Mesodermal cell (in vitro differentiated cells): ENCODE data around the gene SEBOX.

Experiments
- H3K27ac ChIP-seq: 2 replicates; pipeline ENCODE4 v1.7.0; 2013; ENCODE audit warnings: mild to moderate bottlenecking, low read depth, low read length, moderate library complexity; ENCODE audit not compliant: severe bottlenecking
- H3K36me3 ChIP-seq: 2 replicates; pipeline ENCODE4 v1.7.1; 2013; ENCODE audit warnings: mild to moderate bottlenecking, low read length, moderate library complexity; ENCODE audit not compliant: control insufficient read depth, insufficient read depth
- H3K4me1 ChIP-seq: one replicate; pipeline ENCODE4 v1.7.1; 2013; ENCODE audit warnings: mild to moderate bottlenecking, low read length; ENCODE audit not compliant: insufficient read depth, control insufficient read depth, poor library complexity, severe bottlenecking
- H3K4me3 ChIP-seq: 2 replicates; pipeline ENCODE4 v1.7.0; 2013; ENCODE audit warnings: low read length, control low read depth, mild to moderate bottlenecking; ENCODE audit not compliant: insufficient read depth, poor library complexity, severe bottlenecking; ENCODE audit errors: extremely low read depth
- H3K9me3 ChIP-seq: 2 replicates; pipeline ENCODE4 v1.7.1; 2013; ENCODE audit warnings: mild to moderate bottlenecking, low read length, moderate library complexity; ENCODE audit not compliant: control insufficient read depth
- WGBS, 2 experiments: methylation state at CpG; one replicate each; pipeline ENCODE4 v1.1.5; 2013; ENCODE audit warnings: missing lambda C conversion rate in 2 of 2; ENCODE audit not compliant: insufficient coverage in 2 of 2; 5-methylcytosine and 5-hydroxymethylcytosine counted together

Gene SEBOX

DNA sequence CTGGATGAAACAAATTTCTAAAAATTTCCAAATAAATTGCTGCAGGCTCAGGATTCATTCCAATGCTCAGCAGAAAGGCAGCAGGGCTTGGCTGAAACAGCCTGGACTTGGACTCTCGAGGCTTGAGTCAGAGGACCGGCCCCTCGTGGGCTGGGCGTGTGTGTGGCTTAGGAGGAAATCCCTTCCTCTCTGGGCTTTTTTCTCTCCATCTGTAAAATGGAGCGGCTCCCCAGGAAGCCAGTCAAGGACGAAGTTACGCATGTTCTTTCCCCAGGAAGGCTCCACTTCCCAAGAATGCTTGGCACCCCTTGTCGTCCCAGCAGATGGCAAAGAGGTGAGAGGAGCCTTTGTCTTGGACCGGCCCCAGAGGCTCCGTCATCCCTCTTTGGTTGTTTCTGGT lies 27.5 kb upstream of the SEBOX start:
- peaks cover 41% of the 10 kb centered on the region for H3K4me1 ChIP-seq
- no peak overlapping the region for H3K27ac ChIP-seq
- H3K36me3 ChIP-seq = peaks cover 74% of the 10 kb centered on the region
- H3K9me3 ChIP-seq = peaks cover 10% of the 10 kb centered on the region
- 66 to 75% methylated on average over 9 of the region's 10 CpGs for WGBS, 2 experiments
- H3K4me3 ChIP-seq = no peak overlapping the region

DNA sequence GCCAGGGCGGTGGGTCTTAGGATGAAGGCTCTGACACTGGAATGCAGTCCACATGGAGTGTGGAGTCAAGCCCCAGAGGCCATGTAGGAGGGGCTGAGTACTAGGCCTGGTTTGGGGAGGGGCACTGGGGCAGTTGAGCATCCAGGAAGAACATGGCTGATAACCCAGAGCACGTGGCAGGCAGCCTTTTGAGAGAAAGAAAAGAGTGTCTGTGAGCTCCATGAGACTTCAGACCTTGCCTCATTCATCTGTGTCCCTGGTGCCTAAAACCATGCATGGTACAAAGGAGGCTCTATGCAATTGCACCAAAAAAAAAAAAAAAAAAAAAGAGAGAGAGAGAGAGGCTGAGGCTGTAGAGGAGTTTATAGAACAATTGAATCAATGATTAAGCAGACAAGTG lies 26.4 kb upstream of the SEBOX start:
- no peak overlapping the region for H3K4me3 ChIP-seq
- H3K36me3 ChIP-seq = peaks cover 71% of the 10 kb centered on the region
- H3K4me1 ChIP-seq = peaks cover 33% of the 10 kb centered on the region
- peaks cover 10% of the 10 kb centered on the region for H3K9me3 ChIP-seq
- 50 to 83% methylated on average over 1 to 2 of the region's 2 CpGs for WGBS, 2 experiments
- H3K27ac ChIP-seq = no peak overlapping the region

DNA sequence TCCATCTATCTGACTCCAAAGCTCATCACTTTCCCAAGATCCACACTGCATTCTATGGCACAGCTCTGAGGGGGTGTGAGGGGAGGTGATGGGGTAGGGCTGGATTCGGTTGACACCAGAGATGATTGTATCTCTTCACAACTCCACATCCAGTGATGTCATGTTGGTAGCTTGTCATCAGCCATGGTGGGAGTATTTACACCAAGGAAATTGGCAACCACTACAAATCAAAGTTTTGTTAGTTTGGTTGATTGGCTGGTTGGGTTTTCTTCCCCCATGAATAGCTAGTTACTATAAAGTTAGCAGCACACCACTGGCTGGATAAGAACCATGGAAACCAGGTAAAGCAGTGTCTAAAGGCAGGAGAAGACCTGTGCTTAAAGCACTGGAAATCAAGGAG lies 26.0 kb upstream of the SEBOX start:
- peaks cover 10% of the 10 kb centered on the region for H3K9me3 ChIP-seq

DNA sequence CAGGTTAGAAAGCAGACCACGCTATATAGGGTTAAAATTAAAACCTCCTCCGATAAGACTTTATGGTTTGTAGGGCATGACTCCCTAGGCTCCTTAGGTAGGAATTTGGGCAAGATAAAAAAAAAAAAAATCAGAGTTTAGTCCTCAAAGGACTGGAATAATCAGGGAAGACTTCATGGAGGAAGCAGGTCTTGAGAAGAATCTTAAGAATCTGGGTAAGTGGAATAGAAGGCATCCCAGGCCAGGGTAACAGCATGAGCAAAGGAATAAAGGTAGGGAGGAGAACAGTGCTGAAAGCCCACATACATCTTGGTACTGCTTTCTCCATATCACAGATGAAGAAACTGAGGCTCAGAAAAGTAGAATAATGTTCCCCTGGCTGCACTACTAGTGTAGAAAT lies 25.6 kb upstream of the SEBOX start:
- H3K4me1 ChIP-seq = peaks cover 25% of the 10 kb centered on the region
- H3K27ac ChIP-seq = peak overlapping the region; percentile 29
- 88 to 100% methylated on average over 1 of the region's 2 CpGs for WGBS, 2 experiments
- H3K36me3 ChIP-seq = peaks cover 67% of the 10 kb centered on the region
- H3K9me3 ChIP-seq = peaks cover 10% of the 10 kb centered on the region
- no peak overlapping the region for H3K4me3 ChIP-seq

More for the DNA sequence above, 26.0 kb upstream of the SEBOX start:
- peaks cover 29% of the 10 kb centered on the region for H3K4me1 ChIP-seq
- no CpG with 5 or more reads among the region's 1 CpG for WGBS, 2 experiments
- peak overlapping the region; percentile 29 for H3K27ac ChIP-seq
- no peak overlapping the region for H3K4me3 ChIP-seq
- peaks cover 70% of the 10 kb centered on the region for H3K36me3 ChIP-seq

DNA sequence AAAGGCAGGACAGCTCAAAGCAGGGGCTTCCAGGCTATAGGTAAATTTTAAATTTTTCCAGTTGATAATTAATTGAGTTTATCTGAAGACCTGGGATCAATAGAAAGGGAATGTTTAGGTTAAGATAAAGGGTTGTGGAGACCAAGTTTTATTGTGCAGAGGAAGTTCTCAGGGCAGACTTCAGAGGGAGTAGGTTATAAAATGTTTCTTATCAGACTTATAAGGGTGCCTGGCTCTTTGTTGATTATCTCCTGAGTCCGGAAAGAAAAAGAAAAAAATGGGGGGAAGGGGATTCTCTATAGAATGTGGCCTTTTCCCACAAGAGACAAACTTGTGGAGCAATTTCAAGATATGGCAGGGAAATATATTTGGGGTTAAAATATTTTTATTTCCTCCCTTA lies 25.1 kb upstream of the SEBOX start:
- Histone ChIP-seq H3K4me1 (peaks cover 21% of the 10 kb centered on the region), H3K36me3 (peaks cover 65% of the 10 kb centered on the region), H3K9me3 (peaks cover 10% of the 10 kb centered on the region), H3K27ac (no peak overlapping the region), H3K4me3 (no peak overlapping the region)
- WGBS, 2 experiments = 100% methylated on average over 1 of the region's 1 CpG; no CpG with 5 or more reads in 1 of the 2 experiments

DNA sequence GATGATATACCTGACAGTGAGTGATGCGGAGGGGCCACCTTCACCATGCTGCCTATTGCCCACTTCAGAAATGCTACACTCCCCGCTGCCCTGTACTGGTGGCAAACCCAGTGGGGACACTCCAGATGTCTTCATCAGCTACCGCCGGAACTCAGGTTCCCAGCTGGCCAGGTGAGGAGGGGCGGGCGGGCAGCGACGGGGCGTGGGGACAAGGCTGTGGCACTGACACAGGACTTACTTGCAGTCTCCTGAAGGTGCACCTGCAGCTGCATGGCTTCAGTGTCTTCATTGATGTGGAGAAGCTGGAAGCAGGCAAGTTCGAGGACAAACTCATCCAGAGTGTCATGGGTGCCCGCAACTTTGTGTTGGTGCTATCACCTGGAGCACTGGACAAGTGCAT lies 23.1 kb upstream of the SEBOX start:
- Histone ChIP-seq H3K36me3 (peaks cover 59% of the 10 kb centered on the region), H3K27ac (no peak overlapping the region), H3K9me3 (peaks cover 10% of the 10 kb centered on the region), H3K4me1 (peaks cover 6% of the 10 kb centered on the region), H3K4me3 (no peak overlapping the region)
- 93 to 94% methylated on average over 11 of the region's 11 CpGs for WGBS, 2 experiments

DNA sequence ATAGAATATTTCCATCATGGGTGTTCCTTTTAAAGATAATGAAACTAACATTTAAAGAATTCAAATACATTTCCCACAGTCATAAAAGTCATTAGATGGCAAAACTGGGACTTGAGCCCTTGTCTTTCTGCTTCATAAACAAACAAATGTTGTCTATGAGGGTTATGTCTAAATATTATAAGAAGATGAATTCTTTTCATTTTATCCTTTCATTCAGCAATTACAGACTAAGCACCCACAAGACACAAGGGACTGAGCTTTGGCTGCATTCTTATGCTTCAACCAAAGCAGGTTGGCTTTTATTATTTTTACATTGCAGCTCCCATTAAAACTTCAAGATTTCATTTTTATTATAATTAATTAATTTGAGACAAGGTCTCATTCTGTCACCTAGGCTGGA lies 21.4 kb upstream of the SEBOX start:
- peaks cover 9% of the 10 kb centered on the region for H3K9me3 ChIP-seq
- peaks cover 56% of the 10 kb centered on the region for H3K36me3 ChIP-seq
- no peak overlapping the region for H3K27ac ChIP-seq
- no peak overlapping the region for H3K4me3 ChIP-seq
- peaks cover 3% of the 10 kb centered on the region for H3K4me1 ChIP-seq

DNA sequence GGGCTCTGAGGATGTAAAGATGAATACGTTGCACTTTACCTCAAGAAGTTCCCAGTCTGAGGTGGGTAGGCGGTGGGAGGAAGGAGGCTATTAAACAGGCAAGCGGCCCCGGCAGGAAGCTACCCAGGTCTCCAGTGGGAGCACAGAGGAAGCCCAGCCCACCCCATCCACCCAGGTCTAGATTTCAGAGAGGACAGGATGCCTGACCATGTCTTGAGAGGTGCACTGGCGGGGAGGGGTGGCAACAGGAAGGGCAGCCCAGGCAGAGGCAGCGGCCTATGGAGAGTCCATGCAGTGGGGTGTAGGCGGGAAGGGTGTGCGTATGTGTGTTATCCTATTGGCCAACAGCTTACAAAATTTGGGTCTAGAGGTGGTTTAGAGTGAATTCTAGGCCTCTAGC lies 20.4 kb upstream of the SEBOX start:
- Histone ChIP-seq H3K27ac (no peak overlapping the region), H3K36me3 (peaks cover 46% of the 10 kb centered on the region), H3K9me3 (no peaks in the 10 kb centered on the region), H3K4me3 (no peak overlapping the region), H3K4me1 (peaks cover 5% of the 10 kb centered on the region)
- 90 to 92% methylated on average over 4 to 6 of the region's 8 CpGs for WGBS, 2 experiments

DNA sequence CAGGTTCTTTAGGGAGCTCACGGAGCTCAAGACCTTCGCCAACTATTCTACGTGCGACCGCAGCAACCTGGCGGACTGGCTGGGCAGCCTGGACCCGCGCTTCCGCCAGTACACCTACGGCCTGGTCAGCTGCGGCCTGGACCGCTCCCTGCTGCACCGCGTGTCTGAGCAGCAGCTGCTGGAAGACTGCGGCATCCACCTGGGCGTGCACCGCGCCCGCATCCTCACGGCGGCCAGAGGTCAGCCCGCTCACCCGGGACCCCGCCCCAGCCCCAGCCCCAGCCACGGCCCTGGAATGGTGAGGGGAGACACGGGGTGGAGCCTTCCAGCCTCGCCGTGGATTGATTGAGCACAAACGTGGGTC lies 20.0 kb upstream of the SEBOX start:
- Histone ChIP-seq H3K27ac (no peak overlapping the region), H3K9me3 (no peaks in the 10 kb centered on the region), H3K4me1 (peaks cover 8% of the 10 kb centered on the region), H3K36me3 (peaks cover 42% of the 10 kb centered on the region), H3K4me3 (no peak overlapping the region)
- WGBS, 2 experiments = 38 to 54% methylated on average over 10 to 26 of the region's 29 CpGs

DNA sequence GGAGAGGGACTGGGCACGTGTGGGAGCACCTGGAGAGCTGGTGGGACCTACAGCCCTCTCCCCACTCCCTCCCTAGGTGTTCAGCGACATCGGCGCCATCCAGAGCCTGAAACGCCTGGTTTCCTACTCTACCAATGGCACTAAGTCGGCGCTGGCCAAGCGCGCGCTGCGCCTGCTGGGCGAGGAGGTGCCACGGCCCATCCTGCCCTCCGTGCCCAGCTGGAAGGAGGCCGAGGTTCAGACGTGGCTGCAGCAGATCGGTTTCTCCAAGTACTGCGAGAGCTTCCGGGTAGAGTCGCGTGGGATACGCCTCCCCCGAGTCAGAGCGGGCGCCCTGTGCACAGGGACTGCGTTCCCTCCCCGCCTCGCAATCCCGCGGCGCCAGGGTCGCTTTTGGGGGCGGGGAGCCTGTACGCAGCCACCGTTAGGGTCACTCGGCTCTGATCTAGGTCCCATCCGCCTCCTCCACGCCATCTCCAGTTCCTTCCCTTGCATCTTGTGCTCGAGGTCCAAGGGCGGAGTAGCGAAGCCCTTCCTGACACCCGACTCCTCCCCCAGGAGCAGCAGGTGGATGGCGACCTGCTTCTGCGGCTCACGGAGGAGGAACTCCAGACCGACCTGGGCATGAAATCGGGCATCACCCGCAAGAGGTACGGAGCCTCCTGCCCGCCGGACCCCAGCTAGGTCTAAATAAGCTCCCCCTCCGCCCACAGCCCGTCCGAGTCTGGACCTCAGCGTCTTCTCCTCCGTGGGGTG lies 19.5 kb upstream of the SEBOX start:
- 19% methylated on average over 32 to 55 of the region's 56 CpGs for WGBS, 2 experiments
- Histone ChIP-seq H3K36me3 (peaks cover 37% of the 10 kb centered on the region), H3K27ac (no peak overlapping the region), H3K4me3 (peak overlapping the region; percentile 8), H3K4me1 (peaks cover 10% of the 10 kb centered on the region), H3K9me3 (no peaks in the 10 kb centered on the region)

DNA sequence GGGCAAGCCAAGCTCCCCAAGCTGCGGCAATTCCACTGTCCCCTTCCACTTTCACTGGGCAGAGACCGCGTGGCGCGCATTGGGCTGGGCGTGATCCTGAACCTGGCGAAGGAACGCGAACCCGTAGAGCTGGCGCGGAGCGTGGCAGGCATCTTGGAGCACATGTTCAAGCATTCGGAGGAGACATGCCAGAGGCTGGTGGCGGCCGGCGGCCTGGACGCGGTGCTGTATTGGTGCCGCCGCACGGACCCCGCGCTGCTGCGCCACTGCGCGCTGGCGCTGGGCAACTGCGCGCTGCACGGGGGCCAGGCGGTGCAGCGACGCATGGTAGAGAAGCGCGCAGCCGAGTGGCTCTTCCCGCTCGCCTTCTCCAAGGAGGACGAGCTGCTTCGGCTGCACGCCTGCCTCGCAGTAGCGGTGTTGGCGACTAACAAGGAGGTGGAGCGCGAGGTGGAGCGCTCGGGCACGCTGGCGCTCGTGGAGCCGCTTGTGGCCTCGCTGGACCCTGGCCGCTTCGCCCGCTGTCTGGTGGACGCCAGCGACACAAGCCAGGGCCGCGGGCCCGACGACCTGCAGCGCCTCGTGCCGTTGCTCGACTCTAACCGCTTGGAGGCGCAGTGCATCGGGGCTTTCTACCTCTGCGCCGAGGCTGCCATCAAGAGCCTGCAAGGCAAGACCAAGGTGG lies 16.3 kb upstream of the SEBOX start:
- peak overlapping the region; percentile 14 for H3K4me3 ChIP-seq
- H3K27ac ChIP-seq = no peak overlapping the region
- peaks cover 10% of the 10 kb centered on the region for H3K4me1 ChIP-seq
- H3K9me3 ChIP-seq = no peaks in the 10 kb centered on the region
- peaks cover 12% of the 10 kb centered on the region for H3K36me3 ChIP-seq
- 31 to 32% methylated on average over 51 to 72 of the region's 72 CpGs for WGBS, 2 experiments
